HEK293 (cell line): Measurements from ENCODE around the gene INSYN2B.

ENCODE experiments used
- GLIS2 ChIP-seq: fragments of 450-650 bp; formaldehyde crosslinking; IDR thresholded peaks from 2 replicates; pipeline ENCODE4 v1.5.1; 2016; ENCODE audit warnings: missing biosample characterization, missing genetic modification characterization
- KLF16 ChIP-seq: fragments of 450-650 bp; formaldehyde crosslinking; IDR thresholded peaks from 2 replicates; pipeline ENCODE4 v1.5.1; 2017; ENCODE audit warnings: missing biosample characterization, missing genetic modification characterization
- ZBTB1 ChIP-seq: fragments of 450-650 bp; formaldehyde crosslinking; IDR thresholded peaks from 2 replicates; pipeline ENCODE4 v1.5.1; 2016; ENCODE audit warnings: missing biosample characterization, missing genetic modification characterization
- ZBTB20 ChIP-seq: fragments of 450-650 bp; formaldehyde crosslinking; IDR thresholded peaks from 2 replicates; pipeline ENCODE4 v1.5.1; 2016; ENCODE audit warnings: missing biosample characterization, missing genetic modification characterization
- TF ChIP-seq, protein P1 (sequence below): fragments of 450-650 bp; formaldehyde crosslinking; IDR thresholded peaks from 2 replicates; pipeline ENCODE4 v1.5.1; 2016; ENCODE audit warnings: missing biosample characterization, missing genetic modification characterization
- TF ChIP-seq, protein P2 (sequence below): fragments of 450-650 bp; formaldehyde crosslinking; IDR thresholded peaks from 2 replicates; pipeline ENCODE4 v1.5.1; 2016; ENCODE audit warnings: missing biosample characterization, missing genetic modification characterization

DNA sequence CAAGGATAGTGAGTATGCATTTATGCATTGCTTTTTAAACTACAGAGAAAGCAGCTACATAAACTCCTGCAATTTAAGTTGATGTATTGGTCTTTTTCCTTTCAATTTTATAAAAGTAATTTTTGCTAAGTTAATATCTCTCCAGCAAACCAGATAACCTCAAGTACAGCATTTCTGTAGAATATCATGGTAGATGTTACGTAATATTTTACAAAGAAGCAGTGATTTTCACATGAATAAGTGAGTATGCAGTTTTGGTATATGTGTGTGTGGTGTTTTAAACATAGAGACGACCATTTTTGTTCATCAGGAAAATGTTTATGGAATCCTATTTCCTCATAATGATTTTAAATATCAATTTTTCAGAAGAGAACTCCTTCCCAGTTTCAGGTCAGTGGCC is 118.9 kb downstream of the INSYN2B start:
- TF ChIP-seq GLIS2 (no peak), ZBTB20 (tag by site-specific recombination) (no peak), KLF16 (tag by site-specific recombination) (no peak), ZBTB1 (tag by site-specific recombination) (no peak)
- TF ChIP-seq, protein P1, sequence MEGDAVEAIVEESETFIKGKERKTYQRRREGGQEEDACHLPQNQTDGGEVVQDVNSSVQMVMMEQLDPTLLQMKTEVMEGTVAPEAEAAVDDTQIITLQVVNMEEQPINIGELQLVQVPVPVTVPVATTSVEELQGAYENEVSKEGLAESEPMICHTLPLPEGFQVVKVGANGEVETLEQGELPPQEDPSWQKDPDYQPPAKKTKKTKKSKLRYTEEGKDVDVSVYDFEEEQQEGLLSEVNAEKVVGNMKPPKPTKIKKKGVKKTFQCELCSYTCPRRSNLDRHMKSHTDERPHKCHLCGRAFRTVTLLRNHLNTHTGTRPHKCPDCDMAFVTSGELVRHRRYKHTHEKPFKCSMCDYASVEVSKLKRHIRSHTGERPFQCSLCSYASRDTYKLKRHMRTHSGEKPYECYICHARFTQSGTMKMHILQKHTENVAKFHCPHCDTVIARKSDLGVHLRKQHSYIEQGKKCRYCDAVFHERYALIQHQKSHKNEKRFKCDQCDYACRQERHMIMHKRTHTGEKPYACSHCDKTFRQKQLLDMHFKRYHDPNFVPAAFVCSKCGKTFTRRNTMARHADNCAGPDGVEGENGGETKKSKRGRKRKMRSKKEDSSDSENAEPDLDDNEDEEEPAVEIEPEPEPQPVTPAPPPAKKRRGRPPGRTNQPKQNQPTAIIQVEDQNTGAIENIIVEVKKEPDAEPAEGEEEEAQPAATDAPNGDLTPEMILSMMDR (tag by site-specific recombination), result no peak
- TF ChIP-seq, protein P2, sequence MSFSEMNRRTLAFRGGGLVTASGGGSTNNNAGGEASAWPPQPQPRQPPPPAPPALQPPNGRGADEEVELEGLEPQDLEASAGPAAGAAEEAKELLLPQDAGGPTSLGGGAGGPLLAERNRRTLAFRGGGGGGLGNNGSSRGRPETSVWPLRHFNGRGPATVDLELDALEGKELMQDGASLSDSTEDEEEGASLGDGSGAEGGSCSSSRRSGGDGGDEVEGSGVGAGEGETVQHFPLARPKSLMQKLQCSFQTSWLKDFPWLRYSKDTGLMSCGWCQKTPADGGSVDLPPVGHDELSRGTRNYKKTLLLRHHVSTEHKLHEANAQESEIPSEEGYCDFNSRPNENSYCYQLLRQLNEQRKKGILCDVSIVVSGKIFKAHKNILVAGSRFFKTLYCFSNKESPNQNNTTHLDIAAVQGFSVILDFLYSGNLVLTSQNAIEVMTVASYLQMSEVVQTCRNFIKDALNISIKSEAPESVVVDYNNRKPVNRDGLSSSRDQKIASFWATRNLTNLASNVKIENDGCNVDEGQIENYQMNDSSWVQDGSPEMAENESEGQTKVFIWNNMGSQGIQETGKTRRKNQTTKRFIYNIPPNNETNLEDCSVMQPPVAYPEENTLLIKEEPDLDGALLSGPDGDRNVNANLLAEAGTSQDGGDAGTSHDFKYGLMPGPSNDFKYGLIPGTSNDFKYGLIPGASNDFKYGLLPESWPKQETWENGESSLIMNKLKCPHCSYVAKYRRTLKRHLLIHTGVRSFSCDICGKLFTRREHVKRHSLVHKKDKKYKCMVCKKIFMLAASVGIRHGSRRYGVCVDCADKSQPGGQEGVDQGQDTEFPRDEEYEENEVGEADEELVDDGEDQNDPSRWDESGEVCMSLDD (tag by site-specific recombination), result no peak
